Measurements from ENCODE around the gene PRAME. TPM values are rescaled to one million over a fixed set of nuclear protein-coding genes. Genes with fewer than 3 reads are reported as not detected.

Gene PRAME
- total RNA-seq, 1 donor = 0.43 TPM

- TF ChIP-seq CTCF (IDR thresholded peaks at IDR 0.05; ENCODE audit: insufficient read depth, low read depth, low read length) = no peak
- DNase-seq (ENCODE audit: low read depth) = no peak
- no peak overlapping the region for H3K4me3 ChIP-seq (ENCODE audit: low read depth, low read length)
Observed at GRCh38 chr22:22548317-22548716, 10.7 kb downstream of the PRAME start.

GRCh38 chr22:22547692-22548300, 11.3 kb downstream of the PRAME start:
- no peak for DNase-seq (ENCODE audit: low read depth)
- H3K4me3 ChIP-seq (ENCODE audit: low read depth, low read length) = no peak overlapping the region
- no peak for TF ChIP-seq CTCF (IDR thresholded peaks at IDR 0.05; ENCODE audit: insufficient read depth, low read depth, low read length)

- no peak overlapping the region for H3K4me3 ChIP-seq (ENCODE audit: low read depth, low read length)
- TF ChIP-seq CTCF (IDR thresholded peaks at IDR 0.05; ENCODE audit: insufficient read depth, low read depth, low read length) = no peak
- DNase-seq (ENCODE audit: low read depth) = no peak
Observed at GRCh38 chr22:22547226-22547625, 11.8 kb downstream of the PRAME start.

- peak; percentile 56 for DNase-seq (ENCODE audit: low read depth)
- no peak for TF ChIP-seq CTCF (IDR thresholded peaks at IDR 0.05; ENCODE audit: insufficient read depth, low read depth, low read length)
- H3K4me3 ChIP-seq (ENCODE audit: low read depth, low read length) = no peak overlapping the region
Observed at GRCh38 chr22:22546490-22546889, 12.6 kb downstream of the PRAME start.

GRCh38 chr22:22545084-22545483, 14.0 kb downstream of the PRAME start:
- H3K4me3 ChIP-seq (ENCODE audit: low read depth, low read length) = no peak overlapping the region
- TF ChIP-seq CTCF (IDR thresholded peaks at IDR 0.05; ENCODE audit: insufficient read depth, low read depth, low read length) = no peak
- DNase-seq (ENCODE audit: low read depth) = no peak

GRCh38 chr22:22538226-22538989, 20.7 kb downstream of the PRAME start:
- no peak for DNase-seq (ENCODE audit: low read depth)
- TF ChIP-seq CTCF (IDR thresholded peaks at IDR 0.05; ENCODE audit: insufficient read depth, low read depth, low read length) = no peak
- H3K4me3 ChIP-seq (ENCODE audit: low read depth, low read length) = no peak overlapping the region
